Fibroblast of pulmonary artery (primary cell): ENCODE data around the gene ADORA2B.

Experiments used
- DNase-seq: peaks from one replicate; pipeline ENCODE4 v3.0.0-alpha.2; 2010; ENCODE audit warnings: low read depth
- H3K4me3 ChIP-seq: replicated peaks from 2 replicates; pipeline ENCODE4 v1.5.1; 2011; ENCODE audit warnings: low read depth, mild to moderate bottlenecking, control low read depth, low read length, moderate library complexity
- CTCF ChIP-seq: IDR thresholded peaks from 2 replicates; pipeline ENCODE4 v1.5.1; 2011; ENCODE audit warnings: mild to moderate bottlenecking, control low read depth, low read length, inconsistent platforms; ENCODE audit errors: missing control alignments

The ADORA2B gene

DNA sequence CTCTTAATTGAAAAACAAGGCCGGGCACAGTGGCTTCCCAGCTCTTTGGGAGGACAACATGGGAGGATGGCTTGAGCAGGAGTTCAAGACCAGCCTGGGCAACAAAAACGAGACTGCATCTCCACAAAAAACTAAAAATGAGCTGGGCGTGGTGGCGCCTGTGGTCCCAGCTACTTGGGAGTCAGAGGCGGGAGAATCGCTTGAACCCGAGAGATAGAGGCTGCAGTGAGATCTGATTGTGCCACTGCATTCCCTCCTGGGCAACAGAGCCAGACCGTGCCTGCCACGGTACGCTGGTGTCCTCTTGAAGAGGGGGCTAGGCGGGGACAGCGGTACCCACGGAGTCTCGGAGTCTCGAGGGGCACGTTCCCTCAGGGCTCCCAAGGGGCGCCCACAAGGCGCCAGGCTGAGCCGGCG, 27.9 kb upstream of the ADORA2B start:
- H3K4me3 ChIP-seq = no peak overlapping the region
- TF ChIP-seq CTCF = no peak
- DNase-seq = no peak

- TF ChIP-seq CTCF = no peak
- H3K4me3 ChIP-seq = no peak overlapping the region
- no peak for DNase-seq
These were observed 27.4 kb upstream of the ADORA2B start for GRCh38 chr17:15917438-15918027.

DNA sequence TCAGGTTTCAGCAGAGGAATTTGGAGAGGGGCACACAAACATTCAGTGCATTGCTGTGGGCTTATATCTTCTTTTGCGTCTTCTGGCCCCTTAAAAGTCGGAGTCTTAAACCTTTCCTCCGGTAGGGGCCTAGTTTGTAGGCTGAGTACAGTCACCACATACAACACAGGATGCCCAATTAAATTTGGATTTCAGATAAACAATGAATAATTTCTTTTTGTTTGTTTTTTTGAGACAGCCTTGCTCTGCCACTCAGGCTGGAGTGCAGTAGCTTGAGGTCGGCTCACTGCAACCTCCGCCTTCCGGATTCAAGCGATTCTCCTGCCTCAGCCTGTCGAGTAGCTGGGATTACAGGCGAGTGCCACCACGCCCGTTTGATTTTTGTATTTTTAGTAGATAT, 26.7 kb upstream of the ADORA2B start:
- H3K4me3 ChIP-seq = no peak overlapping the region
- no peak for DNase-seq
- TF ChIP-seq CTCF = no peak

GRCh38 chr17:15918661-15919259, 26.2 kb upstream of the ADORA2B start:
- no peak for TF ChIP-seq CTCF
- H3K4me3 ChIP-seq = no peak overlapping the region
- no peak for DNase-seq

GRCh38 chr17:15919466-15919865, 25.5 kb upstream of the ADORA2B start:
- no peak for TF ChIP-seq CTCF
- no peak for DNase-seq
- H3K4me3 ChIP-seq = no peak overlapping the region

DNA sequence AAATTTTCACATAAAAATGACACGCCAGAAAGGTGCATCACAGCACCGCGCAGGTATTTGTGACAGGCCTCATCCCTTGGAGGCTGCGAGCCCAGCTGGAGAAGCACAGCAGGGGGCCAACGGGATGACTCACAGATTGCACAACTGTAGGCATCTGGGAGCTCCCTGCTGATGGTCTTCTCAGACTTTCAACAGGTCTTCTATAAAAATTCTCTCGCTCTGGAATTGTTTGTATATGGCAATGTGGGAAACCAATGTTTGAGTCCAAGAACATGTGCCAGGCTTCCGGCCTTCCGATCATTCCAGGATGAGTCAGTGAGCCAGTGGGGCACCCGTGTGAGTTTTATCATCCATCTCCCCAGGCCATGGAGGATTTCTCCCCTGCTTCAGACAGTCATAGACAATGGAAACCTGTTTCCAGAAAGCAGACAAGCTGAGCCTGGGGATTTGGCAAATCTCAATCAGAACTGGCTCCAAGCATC, 24.1 kb upstream of the ADORA2B start:
- TF ChIP-seq CTCF = no peak
- no peak overlapping the region for H3K4me3 ChIP-seq
- peak; percentile 100 for DNase-seq

GRCh38 chr17:15921640-15922039, 23.3 kb upstream of the ADORA2B start:
- no peak overlapping the region for H3K4me3 ChIP-seq
- TF ChIP-seq CTCF = no peak
- no peak for DNase-seq
